ENCODE data around the gene RAB12.
"Not testable (repeated sequence)": the region's sequence is repeated elsewhere in the genome, so short reads cannot be mapped to it uniquely, and the experiment has no call there.

Gene RAB12

GRCh38 chr18:8608795-8609658, at the start of gene RAB12:
Gene RAB12 (plus strand): TSS chr18:8609437. CDS start chr18:8609440, 3 bp downstream.
- peak; percentile 49 for DNase-seq

DNA sequence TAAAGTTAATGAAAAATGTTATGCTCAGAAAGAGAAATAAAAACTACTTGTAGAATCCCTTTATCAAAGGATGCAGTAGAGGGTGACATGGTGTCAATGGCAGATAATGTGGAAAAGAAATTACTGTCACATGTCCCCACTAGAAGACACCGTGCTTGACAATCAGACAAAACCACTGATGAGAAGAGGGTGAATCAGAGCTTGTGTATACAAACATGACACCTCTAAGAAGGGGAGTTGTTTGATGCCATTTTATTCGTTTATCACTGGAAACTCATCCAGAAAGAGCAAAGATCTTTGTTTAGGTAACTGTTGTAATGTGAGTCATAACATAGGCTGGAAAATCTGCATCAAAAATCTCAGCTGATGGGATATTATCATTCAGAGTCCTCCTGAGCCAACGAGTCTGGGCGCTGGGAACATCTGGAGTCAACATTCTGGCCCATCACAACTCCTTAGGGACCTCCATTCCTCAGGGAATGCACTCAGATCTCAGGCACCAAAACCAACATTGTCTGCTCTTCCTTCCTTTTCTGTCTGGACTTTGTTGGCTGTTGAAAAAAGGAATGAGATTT, 49.5 kb upstream of the RAB12 start:
- DNase-seq = no peak

DNA sequence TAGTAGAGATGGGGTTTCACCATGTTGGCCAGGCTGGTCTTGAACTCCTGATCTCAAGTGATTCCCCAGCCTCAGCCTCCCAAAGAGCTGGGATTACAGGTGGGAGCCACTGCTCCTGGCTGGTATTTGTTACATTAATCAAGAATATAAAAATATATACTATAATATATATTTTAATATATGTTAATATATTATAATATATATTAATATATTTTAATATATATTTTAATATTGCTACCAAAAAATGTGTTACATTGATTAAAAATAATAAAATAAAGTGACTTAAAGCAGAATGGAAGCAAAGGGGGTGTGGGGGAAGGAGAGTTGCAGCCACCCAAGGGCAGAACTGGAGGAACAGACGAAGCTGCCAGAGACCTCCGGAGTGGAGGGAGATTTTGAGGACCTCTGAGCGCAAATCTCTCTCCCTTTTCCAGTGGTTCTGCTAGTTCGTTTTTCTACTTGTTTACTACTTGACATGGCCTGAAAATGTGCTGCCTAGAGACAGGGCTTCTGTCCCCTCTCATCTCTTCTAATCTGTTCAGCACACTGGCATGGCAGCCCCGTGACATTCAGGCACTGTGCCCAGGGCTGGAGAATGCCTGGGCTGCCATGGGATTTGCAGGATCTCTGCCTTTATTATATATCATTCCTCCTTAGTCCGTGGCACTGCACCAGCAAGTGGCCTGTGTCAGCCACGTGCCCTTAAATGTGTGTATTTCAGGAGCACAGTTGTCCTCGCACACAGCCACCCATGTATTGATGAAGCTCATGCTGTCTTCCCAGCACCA, 47.9 kb upstream of the RAB12 start:
- DNase-seq = no peak

- no peak for DNase-seq
Observed at GRCh38 chr18:8562070-8562469, 47.2 kb upstream of the RAB12 start.

GRCh38 chr18:8562919-8563318, 46.3 kb upstream of the RAB12 start:
- no peak for DNase-seq

DNA sequence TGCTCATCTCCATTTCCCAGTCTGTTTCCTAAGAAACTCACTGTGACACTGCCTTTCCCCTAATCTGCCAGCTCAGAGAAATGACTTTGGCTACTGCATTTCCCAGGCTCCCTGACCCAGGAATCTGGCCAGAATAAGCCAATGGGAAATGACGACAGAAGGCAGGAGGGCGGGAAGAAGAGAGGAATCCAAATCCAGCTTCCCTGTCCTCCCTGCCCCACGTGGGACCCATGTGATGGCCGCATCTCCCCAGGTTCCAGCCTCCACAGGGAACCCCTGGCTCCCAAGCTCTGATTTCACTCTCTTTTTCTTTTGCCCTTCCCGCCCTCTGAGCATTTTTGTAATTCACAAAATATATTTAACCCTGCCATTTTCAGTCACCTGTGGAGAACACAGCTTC, 37.8 kb upstream of the RAB12 start:
- no peak for DNase-seq

GRCh38 chr18:8573766-8574165, 35.5 kb upstream of the RAB12 start:
- not testable (repeated sequence) for DNase-seq

- no peak for DNase-seq
Observed at GRCh38 chr18:8584798-8585197, 24.4 kb upstream of the RAB12 start.

GRCh38 chr18:8586941-8587340, 22.3 kb upstream of the RAB12 start:
- DNase-seq = no peak

DNA sequence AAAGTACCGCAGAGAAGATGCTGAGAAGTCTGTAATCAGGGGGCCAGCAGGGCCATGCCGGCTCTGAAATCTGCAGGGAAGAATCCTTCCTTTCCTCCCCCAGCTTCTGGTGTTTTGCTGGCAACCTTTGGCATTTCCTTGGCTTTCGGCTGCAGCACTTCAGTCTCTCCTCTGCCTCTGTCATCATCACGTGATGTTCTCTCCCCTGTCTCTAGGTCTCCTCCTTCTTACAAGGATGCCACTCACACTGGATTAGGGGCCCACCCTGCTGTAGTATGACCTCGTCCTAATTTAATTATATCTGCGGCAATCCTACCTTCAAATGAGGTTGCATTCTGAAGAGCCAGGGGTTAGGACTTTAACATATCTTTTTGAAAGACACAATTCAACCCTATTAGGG, 13.8 kb upstream of the RAB12 start:
- DNase-seq = no peak

GRCh38 chr18:8601277-8602032, 7.8 kb upstream of the RAB12 start:
- DNase-seq = no peak

- no peak for DNase-seq
Observed at GRCh38 chr18:8602040-8602439, 7.2 kb upstream of the RAB12 start.

- no peak for DNase-seq
Observed at GRCh38 chr18:8602557-8602956, 6.7 kb upstream of the RAB12 start.

DNA sequence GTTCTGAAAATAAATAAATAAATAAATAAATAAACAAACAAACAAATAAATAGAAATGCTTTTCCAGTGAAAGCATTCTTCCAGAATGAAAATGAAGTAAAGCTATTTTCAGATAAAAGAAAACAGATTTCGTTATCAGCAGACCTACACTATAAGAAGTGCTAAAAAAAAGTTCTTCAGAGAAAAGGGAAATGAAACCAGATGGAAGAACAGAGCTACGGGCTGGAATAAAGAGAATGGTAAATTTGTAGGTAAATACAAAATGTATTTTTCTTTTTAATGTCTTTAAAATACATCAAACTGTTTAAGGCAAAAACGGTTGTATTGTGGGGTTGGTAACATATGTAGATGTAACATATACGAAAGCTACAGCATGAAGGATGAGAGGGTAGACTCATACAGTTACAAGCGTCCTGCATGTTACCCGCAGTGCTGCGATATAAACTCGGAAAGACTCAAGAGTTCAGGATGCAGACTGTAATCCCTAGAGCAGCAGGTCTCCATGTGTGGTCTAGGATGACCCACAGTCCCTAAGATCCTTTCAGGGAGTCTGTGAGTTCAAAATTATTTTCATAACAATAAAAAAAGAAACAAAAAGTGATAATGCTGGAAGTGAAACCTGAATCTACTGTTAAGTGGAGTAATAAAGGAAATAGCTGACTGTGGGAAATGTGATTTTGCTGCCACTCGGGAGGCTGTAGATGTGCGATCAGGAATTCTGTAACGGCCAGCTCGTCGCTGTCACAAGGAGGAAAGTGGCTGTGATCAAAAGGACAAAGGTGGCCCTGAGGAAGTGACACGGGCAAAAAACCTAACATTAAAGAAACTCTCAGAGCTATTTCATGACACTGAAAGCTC, 5.3 kb upstream of the RAB12 start:
- no peak for DNase-seq

- DNase-seq = no peak
Observed at GRCh38 chr18:8605974-8606373, 3.3 kb upstream of the RAB12 start.

DNA sequence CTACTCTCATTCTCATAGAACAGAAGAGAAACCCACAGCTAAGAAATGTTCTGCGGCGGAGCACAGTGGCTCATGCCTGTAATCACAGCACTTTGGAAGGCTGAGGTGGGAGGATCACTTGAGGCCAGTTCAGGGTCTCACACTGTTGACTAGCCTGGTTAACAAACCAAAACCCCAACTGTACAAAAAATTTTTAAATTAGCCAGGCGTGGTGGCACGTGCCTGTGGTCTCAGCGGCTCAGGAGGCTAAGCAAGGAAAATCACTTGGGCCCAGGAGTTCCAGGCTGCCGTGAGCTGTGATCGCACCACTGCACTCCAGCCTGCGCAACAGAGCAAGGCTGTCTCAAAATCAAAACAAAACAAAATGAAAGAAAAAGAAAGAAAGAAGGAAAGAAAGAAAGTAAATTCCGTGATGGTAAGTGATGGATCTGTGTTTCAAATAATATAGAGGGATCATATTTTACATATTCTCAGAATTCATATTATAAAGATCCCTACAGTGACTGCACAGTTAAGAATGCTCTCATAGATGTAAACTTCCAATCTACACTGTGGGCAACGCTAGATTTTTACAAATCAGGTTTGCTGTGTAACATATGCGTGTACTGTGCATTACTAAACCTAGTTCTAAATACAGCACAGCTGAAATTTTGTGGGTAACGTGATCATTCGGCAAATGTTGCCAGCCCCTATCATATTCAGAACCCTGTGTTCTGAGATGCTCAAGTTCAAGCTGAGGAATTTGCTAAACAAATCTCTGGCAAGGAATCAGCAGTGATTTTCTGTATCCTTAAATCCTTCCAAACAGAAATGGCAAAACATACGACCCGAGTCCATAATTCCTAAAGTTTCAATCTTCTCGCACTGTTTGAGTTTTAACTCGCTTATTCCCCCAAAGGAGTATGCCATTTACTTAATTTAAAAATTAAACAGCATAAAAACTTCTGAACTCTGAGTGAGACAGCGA, 1.2 kb upstream of the RAB12 start:
- no peak for DNase-seq

- DNase-seq = no peak
Observed at GRCh38 chr18:8609659-8610458, 622 bp downstream of the RAB12 start.

DNA sequence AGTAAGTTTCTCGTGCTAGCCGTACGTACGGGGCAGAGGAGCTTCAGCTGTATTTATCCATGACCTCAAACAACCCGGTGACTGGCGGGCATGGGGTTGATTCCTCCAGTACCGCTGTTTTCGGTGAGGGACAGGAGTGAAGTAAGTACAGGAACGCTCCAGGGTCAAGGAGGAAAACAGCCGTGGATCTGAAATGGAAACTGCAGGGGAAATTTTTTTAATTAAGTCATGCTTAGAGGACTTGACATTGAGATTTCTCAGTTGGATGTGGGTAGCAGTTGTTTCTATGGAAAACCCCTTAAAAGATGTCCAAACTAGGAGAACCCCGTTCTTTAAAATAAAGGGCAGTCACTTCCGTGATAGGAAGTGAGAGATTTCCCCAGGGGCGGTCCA, 1.2 kb downstream of the RAB12 start:
- DNase-seq = no peak

- DNase-seq = no peak
Observed at GRCh38 chr18:8611916-8612576, 2.8 kb downstream of the RAB12 start.
